ENCODE data around the gene SCN1B.
"Not testable (repeated sequence)": the region's sequence is repeated elsewhere in the genome, so short reads cannot be mapped to it uniquely, and the experiment has no call there.

The SCN1B gene

GRCh38 chr19:35002037-35002535 is 28.2 kb upstream of the SCN1B start:
- no peak for DNase-seq

- no peak for DNase-seq
Observed at GRCh38 chr19:35004517-35005255, 25.6 kb upstream of the SCN1B start.

- no peak for DNase-seq
Observed at GRCh38 chr19:35005256-35005977, 24.9 kb upstream of the SCN1B start.

- DNase-seq: not testable (repeated sequence)
Observed at GRCh38 chr19:35006007-35006341, 24.3 kb upstream of the SCN1B start.

GRCh38 chr19:35006342-35006998 is 23.8 kb upstream of the SCN1B start:
- DNase-seq: peak; percentile 79

GRCh38 chr19:35006999-35007365 is 23.3 kb upstream of the SCN1B start:
- no peak for DNase-seq

GRCh38 chr19:35007427-35007826 is 22.8 kb upstream of the SCN1B start:
- DNase-seq: not testable (repeated sequence)

GRCh38 chr19:35008891-35009341 is 21.4 kb upstream of the SCN1B start:
- no peak for DNase-seq

GRCh38 chr19:35009424-35010415 is 20.6 kb upstream of the SCN1B start:
- DNase-seq: no peak

GRCh38 chr19:35011091-35011689 is 19.1 kb upstream of the SCN1B start:
- DNase-seq: no peak

GRCh38 chr19:35011737-35012682 is 18.3 kb upstream of the SCN1B start:
- no peak for DNase-seq

- peak; percentile 72 for DNase-seq
Observed at GRCh38 chr19:35013041-35013819, 17.0 kb upstream of the SCN1B start.

- no peak for DNase-seq
Observed at GRCh38 chr19:35013820-35014754, 16.2 kb upstream of the SCN1B start.

- DNase-seq: not testable (repeated sequence)
Observed at GRCh38 chr19:35014774-35015173, 15.5 kb upstream of the SCN1B start.

- DNase-seq: no peak
Observed at GRCh38 chr19:35015270-35015953, 14.9 kb upstream of the SCN1B start.

GRCh38 chr19:35015954-35016351 is 14.3 kb upstream of the SCN1B start:
- no peak for DNase-seq

GRCh38 chr19:35017507-35017906 is 12.8 kb upstream of the SCN1B start:
- no peak for DNase-seq

GRCh38 chr19:35018379-35018778 is 11.9 kb upstream of the SCN1B start:
- DNase-seq: no peak
